Endothelial cell of umbilical vein (primary cell): Measurements from ENCODE around the gene DNAH10.

Experiments used
- EZH2 ChIP-seq: IDR thresholded peaks from 2 replicates; pipeline ENCODE4 v1.6.1; 2012; ENCODE audit warnings: borderline replicate concordance, low read depth, mild to moderate bottlenecking, moderate library complexity, low read length, inconsistent platforms; ENCODE audit not compliant: severe bottlenecking
- JUN ChIP-seq: IDR thresholded peaks from 2 replicates; pipeline ENCODE4 v1.6.1; 2011; ENCODE audit warnings: borderline replicate concordance, low read depth; ENCODE audit not compliant: insufficient read length, insufficient read depth
- MYC ChIP-seq: IDR thresholded peaks from one replicate; pipeline ENCODE4 v1.6.1; 2011; ENCODE audit warnings: mild to moderate bottlenecking, low read depth, low read length
- POLR2A ChIP-seq: IDR thresholded peaks from 2 replicates; pipeline ENCODE4 v1.6.1; 2012; ENCODE audit warnings: low read depth, mild to moderate bottlenecking, control low read depth, low read length
- POLR2AphosphoS5 ChIP-seq: IDR thresholded peaks from 2 replicates; pipeline ENCODE4 v1.6.1; 2012; ENCODE audit warnings: low read depth, mild to moderate bottlenecking, control low read depth, low read length, moderate library complexity; ENCODE audit not compliant: insufficient read depth
- TF ChIP-seq, protein P1 (sequence below), 2 donors: IDR thresholded peaks; 1 replicate in 1 of 2; 2 replicates in 1 of 2; pipeline ENCODE4 v1.5.1; 2011; ENCODE audit warnings: low read length in 2 of 2, mild to moderate bottlenecking in 2 of 2, moderate library complexity in 2 of 2, control low read depth in 1 of 2, inconsistent platforms in 1 of 2, low read depth in 1 of 2; ENCODE audit not compliant: insufficient read depth in 1 of 2; ENCODE audit errors: extremely low read depth in 1 of 2
- TF ChIP-seq, protein P2 (sequence below): IDR thresholded peaks from 2 replicates; pipeline ENCODE4 v1.6.1; 2011; ENCODE audit not compliant: insufficient read depth, insufficient read length

DNA sequence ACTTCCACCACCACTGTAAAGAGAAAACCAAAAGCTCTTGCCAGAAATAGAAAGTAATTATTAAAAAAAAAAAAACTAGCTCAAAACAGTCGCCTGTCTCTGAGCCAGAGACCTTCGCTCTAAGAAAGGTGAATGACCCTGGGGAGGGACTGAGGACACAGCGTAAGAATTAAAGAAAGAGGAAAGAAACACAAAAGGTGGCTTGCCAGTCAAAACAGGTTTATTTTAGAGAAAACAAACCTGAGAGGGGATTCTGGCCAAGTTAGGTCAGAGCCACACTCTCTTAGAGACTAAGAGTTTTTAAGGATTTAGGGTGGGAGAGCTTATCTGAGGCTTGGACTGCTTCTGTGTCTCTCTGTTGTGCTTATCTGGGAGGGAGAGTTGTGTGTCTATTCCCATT, 66.0 kb downstream of the DNAH10 start:
- TF ChIP-seq, protein P1, sequence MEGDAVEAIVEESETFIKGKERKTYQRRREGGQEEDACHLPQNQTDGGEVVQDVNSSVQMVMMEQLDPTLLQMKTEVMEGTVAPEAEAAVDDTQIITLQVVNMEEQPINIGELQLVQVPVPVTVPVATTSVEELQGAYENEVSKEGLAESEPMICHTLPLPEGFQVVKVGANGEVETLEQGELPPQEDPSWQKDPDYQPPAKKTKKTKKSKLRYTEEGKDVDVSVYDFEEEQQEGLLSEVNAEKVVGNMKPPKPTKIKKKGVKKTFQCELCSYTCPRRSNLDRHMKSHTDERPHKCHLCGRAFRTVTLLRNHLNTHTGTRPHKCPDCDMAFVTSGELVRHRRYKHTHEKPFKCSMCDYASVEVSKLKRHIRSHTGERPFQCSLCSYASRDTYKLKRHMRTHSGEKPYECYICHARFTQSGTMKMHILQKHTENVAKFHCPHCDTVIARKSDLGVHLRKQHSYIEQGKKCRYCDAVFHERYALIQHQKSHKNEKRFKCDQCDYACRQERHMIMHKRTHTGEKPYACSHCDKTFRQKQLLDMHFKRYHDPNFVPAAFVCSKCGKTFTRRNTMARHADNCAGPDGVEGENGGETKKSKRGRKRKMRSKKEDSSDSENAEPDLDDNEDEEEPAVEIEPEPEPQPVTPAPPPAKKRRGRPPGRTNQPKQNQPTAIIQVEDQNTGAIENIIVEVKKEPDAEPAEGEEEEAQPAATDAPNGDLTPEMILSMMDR (IDR thresholded peaks at IDR 0.05; ENCODE audit: extremely low read depth in 1 of 2, insufficient read depth in 1 of 2, low read depth in 1 of 2, low read length in 2 of 2): no peak
- TF ChIP-seq POLR2A (no peak), EZH2 (no peak), JUN (no peak), MYC (no peak), POLR2AphosphoS5 (no peak)
- TF ChIP-seq, protein P2, sequence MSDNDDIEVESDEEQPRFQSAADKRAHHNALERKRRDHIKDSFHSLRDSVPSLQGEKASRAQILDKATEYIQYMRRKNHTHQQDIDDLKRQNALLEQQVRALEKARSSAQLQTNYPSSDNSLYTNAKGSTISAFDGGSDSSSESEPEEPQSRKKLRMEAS: no peak
